ENCODE data around the gene PEX14. TPM values are rescaled to one million over a fixed set of nuclear protein-coding genes. Genes with fewer than 3 reads are reported as not detected.

Gene PEX14
- total RNA-seq, 4 donors from 2014 or later: 2.0 to 21.9 (median 5.3) TPM

GRCh38 chr1:10480614-10481013, 5.9 kb downstream of the PEX14 start:
- TF ChIP-seq POLR2A (IDR thresholded peaks at IDR 0.05): no peak
- TF ChIP-seq CTCF (IDR thresholded peaks at IDR 0.05): no peak
- H3K4me3 ChIP-seq: no peak overlapping the region
- H3K4me1 ChIP-seq: no peaks in the 10 kb centered on the region
- H3K9me3 ChIP-seq: no peaks in the 10 kb centered on the region
- no peak for DNase-seq
- H3K27ac ChIP-seq: no peak overlapping the region
- intact Hi-C loops (cut with DNase I; ENCODE audit: low total_unique reads): no loop called here
- H3K27me3 ChIP-seq: no peaks in the 10 kb centered on the region
- H3K36me3 ChIP-seq: no peaks in the 10 kb centered on the region

- Histone ChIP-seq H3K4me1 (no peaks in the 10 kb centered on the region), H3K36me3 (no peaks in the 10 kb centered on the region), H3K4me3 (no peak overlapping the region), H3K27me3 (no peaks in the 10 kb centered on the region), H3K27ac (no peak overlapping the region), H3K9me3 (peaks cover 0 to 3% of the 10 kb centered on the region in 2 donors)
- DNase-seq: no peak
- intact Hi-C loops (cut with DNase I; ENCODE audit: low total_unique reads): no loop called here
- TF ChIP-seq POLR2A (IDR thresholded peaks at IDR 0.05): no peak
- no peak for TF ChIP-seq CTCF (IDR thresholded peaks at IDR 0.05)
Measured at GRCh38 chr1:10484521-10484920, 9.8 kb downstream of the PEX14 start.

- no peak for DNase-seq
- Histone ChIP-seq H3K4me1 (no peaks in the 10 kb centered on the region), H3K27me3 (no peaks in the 10 kb centered on the region), H3K9me3 (peaks cover 0 to 3% of the 10 kb centered on the region in 2 donors), H3K4me3 (no peak overlapping the region), H3K36me3 (no peaks in the 10 kb centered on the region), H3K27ac (no peak overlapping the region)
- no peak for TF ChIP-seq POLR2A (IDR thresholded peaks at IDR 0.05)
- no peak for TF ChIP-seq CTCF (IDR thresholded peaks at IDR 0.05)
- intact Hi-C loops (cut with DNase I; ENCODE audit: low total_unique reads): loop anchor here (10.0 kb wide), 1 partner anchor 55 kb away; the partner anchor contains the start of gene CENPS
Measured at GRCh38 chr1:10489291-10490055, 14.7 kb downstream of the PEX14 start.

GRCh38 chr1:10490286-10490970, 15.7 kb downstream of the PEX14 start:
- DNase-seq: no peak
- Histone ChIP-seq H3K27ac (no peak overlapping the region), H3K4me3 (no peak overlapping the region), H3K4me1 (no peaks in the 10 kb centered on the region), H3K9me3 (peaks cover 0 to 3% of the 10 kb centered on the region in 2 donors), H3K27me3 (no peaks in the 10 kb centered on the region), H3K36me3 (no peaks in the 10 kb centered on the region)
- intact Hi-C loops (cut with DNase I; ENCODE audit: low total_unique reads): loop anchor here (10.0 kb wide), 1 partner anchor 56 kb away; the partner anchor contains the start of gene CENPS
- no peak for TF ChIP-seq CTCF (IDR thresholded peaks at IDR 0.05)
- no peak for TF ChIP-seq POLR2A (IDR thresholded peaks at IDR 0.05)

GRCh38 chr1:10494418-10494753, 19.6 kb downstream of the PEX14 start:
- H3K27ac ChIP-seq: no peak overlapping the region
- no peaks in the 10 kb centered on the region for H3K4me1 ChIP-seq
- intact Hi-C loops (cut with DNase I; ENCODE audit: low total_unique reads): loop anchor here (10.0 kb wide), 1 partner anchor 60 kb away; the partner anchor contains the start of gene CENPS
- no peak for DNase-seq
- no peaks in the 10 kb centered on the region for H3K36me3 ChIP-seq
- H3K27me3 ChIP-seq: no peaks in the 10 kb centered on the region
- TF ChIP-seq CTCF (IDR thresholded peaks at IDR 0.05): no peak
- no peak for TF ChIP-seq POLR2A (IDR thresholded peaks at IDR 0.05)
- H3K9me3 ChIP-seq: no peaks in the 10 kb centered on the region
- no peak overlapping the region for H3K4me3 ChIP-seq

Data from uterus (tissue), 4 donors.